DOHH2 (cell line): ENCODE results near the gene ZBTB4.

Experiments
- H3F3A ChIP-seq: fragments of 200-600 bp; sonication (generic), shearing (Covaris generic); 2 replicates; pipeline ENCODE4 v1.6.0; 2016; ENCODE audit warnings: antibody characterized with exemption, mild to moderate bottlenecking; ENCODE audit not compliant: control insufficient read depth, insufficient read depth
- H3K27ac ChIP-seq: fragments of 200-600 bp; sonication (generic); 2 replicates; pipeline ENCODE4 v1.5.1; 2014; ENCODE audit warnings: low read depth, mild to moderate bottlenecking, low read length, moderate library complexity
- H3K27me3 ChIP-seq: fragments of 200-600 bp; sonication (generic); 2 replicates; pipeline ENCODE4 v1.6.1; 2014; ENCODE audit warnings: mild to moderate bottlenecking, low read length, mixed read lengths; ENCODE audit not compliant: control insufficient read depth
- H3K36me3 ChIP-seq: fragments of 200-600 bp; sonication (generic); 2 replicates; pipeline ENCODE4 v1.6.1; 2014; ENCODE audit warnings: mild to moderate bottlenecking, low read length, moderate library complexity, mixed read lengths; ENCODE audit not compliant: control insufficient read depth
- H3K4me1 ChIP-seq: fragments of 200-600 bp; sonication (generic); 2 replicates; pipeline ENCODE4 v1.6.1; 2014; ENCODE audit warnings: mild to moderate bottlenecking, low read length, mixed read lengths; ENCODE audit not compliant: control insufficient read depth
- H3K4me2 ChIP-seq: fragments of 200-600 bp; sonication (generic); 2 replicates; pipeline ENCODE4 v1.6.0; 2014; ENCODE audit warnings: mild to moderate bottlenecking, low read length, moderate library complexity
- H3K4me3 ChIP-seq: fragments of 200-600 bp; sonication (generic); 2 replicates; pipeline ENCODE4 v1.5.1; 2014; ENCODE audit warnings: mild to moderate bottlenecking, low read length, mixed read lengths
- H3K79me2 ChIP-seq: fragments of 200-600 bp; sonication (generic); 2 replicates; pipeline ENCODE4 v1.6.1; 2014; ENCODE audit warnings: mild to moderate bottlenecking, low read length, mixed read lengths; ENCODE audit not compliant: control insufficient read depth
- H3K9me2 ChIP-seq: fragments of 200-600 bp; sonication (generic); replicated peaks from 2 replicates; pipeline ENCODE4 v1.6.1; 2014; ENCODE audit warnings: mild to moderate bottlenecking, low read length, mixed read lengths; ENCODE audit not compliant: control insufficient read depth
- H3K9me3 ChIP-seq: fragments of 200-600 bp; sonication (generic); 2 replicates; pipeline ENCODE4 v1.6.1; 2014; ENCODE audit warnings: antibody characterized with exemption, low read length, mixed read lengths; ENCODE audit not compliant: control insufficient read depth, insufficient read depth
- H4K20me1 ChIP-seq: fragments of 200-600 bp; sonication (generic); 2 replicates; pipeline ENCODE4 v1.6.0; 2014; ENCODE audit warnings: low read depth, mild to moderate bottlenecking, antibody characterized with exemption, low read length, moderate library complexity; ENCODE audit not compliant: control insufficient read depth, insufficient read depth
- EZH2phosphoT487 ChIP-seq: fragments of 200-600 bp; sonication (generic); IDR thresholded peaks from 2 replicates; pipeline ENCODE4 v1.6.1; 2017; ENCODE audit warnings: borderline replicate concordance, mild to moderate bottlenecking, antibody characterized with exemption, low read length, moderate library complexity, mixed read lengths
- TF ChIP-seq, protein P1 (sequence below): fragments of 200-600 bp; sonication (generic); IDR thresholded peaks from one replicate; pipeline ENCODE4 v1.5.1; 2014; ENCODE audit warnings: antibody characterized with exemption, mild to moderate bottlenecking, low read depth, low read length; ENCODE audit not compliant: poor library complexity, severe bottlenecking

ZBTB4 gene

DNA sequence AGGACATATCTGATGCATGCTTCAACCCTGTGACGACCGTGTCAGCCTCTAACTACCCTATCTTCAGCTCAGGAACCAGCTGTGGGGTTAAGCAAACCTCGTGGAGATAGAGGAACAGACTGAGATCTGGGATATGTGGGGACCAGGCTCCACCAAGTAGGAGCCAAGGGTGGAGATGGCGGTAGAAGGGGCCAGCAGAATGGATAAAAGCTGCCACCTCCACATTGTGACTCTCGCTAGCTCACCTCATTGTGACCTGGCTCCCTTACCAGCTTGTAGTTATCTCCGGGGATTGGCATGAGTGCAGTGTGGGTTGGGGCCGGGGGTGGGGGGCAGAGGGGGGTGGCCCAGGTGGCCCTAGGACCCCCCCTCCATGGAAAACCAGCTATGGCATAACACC lies 54.1 kb downstream of the ZBTB4 start, which contains the start of gene SPEM2:
TSS of gene SPEM2 (plus strand) at position 301 of the 400 bp plus-strand sequence. CDS start at position 374, 73 bp downstream.
- no peaks in the 10 kb centered on the region for H3K27me3 ChIP-seq

DNA sequence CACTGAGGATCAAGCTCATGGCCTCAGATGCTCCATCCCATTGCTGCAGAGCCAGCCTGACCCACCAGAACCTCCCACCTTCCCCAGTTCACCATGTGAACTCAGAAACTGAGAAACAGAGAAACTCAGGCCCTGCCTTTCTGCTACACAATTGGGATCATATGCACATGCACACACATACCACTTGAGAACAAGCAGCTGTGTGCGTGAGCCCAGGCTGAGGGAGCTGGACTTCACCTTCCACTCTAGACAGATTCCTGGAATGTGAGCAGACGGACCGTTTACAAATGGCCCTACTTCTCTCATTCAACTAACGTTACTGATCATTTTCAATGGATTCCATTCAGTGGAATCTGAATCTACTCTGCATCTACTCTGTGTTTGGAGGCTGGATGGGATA lies 55.8 kb downstream of the ZBTB4 start:
- H3K36me3 ChIP-seq: no peaks in the 10 kb centered on the region
- H3K4me1 ChIP-seq: no peaks in the 10 kb centered on the region
- no peaks in the 10 kb centered on the region for H3F3A ChIP-seq
- no peaks in the 10 kb centered on the region for H3K79me2 ChIP-seq
- H3K9me3 ChIP-seq: no peaks in the 10 kb centered on the region
- no peaks in the 10 kb centered on the region for H4K20me1 ChIP-seq
- H3K27ac ChIP-seq: no peak overlapping the region
- TF ChIP-seq, protein P1, sequence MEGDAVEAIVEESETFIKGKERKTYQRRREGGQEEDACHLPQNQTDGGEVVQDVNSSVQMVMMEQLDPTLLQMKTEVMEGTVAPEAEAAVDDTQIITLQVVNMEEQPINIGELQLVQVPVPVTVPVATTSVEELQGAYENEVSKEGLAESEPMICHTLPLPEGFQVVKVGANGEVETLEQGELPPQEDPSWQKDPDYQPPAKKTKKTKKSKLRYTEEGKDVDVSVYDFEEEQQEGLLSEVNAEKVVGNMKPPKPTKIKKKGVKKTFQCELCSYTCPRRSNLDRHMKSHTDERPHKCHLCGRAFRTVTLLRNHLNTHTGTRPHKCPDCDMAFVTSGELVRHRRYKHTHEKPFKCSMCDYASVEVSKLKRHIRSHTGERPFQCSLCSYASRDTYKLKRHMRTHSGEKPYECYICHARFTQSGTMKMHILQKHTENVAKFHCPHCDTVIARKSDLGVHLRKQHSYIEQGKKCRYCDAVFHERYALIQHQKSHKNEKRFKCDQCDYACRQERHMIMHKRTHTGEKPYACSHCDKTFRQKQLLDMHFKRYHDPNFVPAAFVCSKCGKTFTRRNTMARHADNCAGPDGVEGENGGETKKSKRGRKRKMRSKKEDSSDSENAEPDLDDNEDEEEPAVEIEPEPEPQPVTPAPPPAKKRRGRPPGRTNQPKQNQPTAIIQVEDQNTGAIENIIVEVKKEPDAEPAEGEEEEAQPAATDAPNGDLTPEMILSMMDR: no peak
- H3K4me3 ChIP-seq: no peak overlapping the region
- H3K27me3 ChIP-seq: no peaks in the 10 kb centered on the region; the same call in 1 of the 2 replicates
- H3K9me2 ChIP-seq: no peaks in the 10 kb centered on the region
- no peak overlapping the region for H3K4me2 ChIP-seq

More for the DNA sequence above, 54.1 kb downstream of the ZBTB4 start, which contains the start of gene SPEM2:
- no peak within 1 kb of the TSS for H3K27ac ChIP-seq
- no peak for TF ChIP-seq EZH2phosphoT487
- TF ChIP-seq, protein P1: no peak
- H3K4me1 ChIP-seq: no peaks in the 10 kb centered on the region
- H3K4me3 ChIP-seq: no peak within 1 kb of the TSS
- H3K4me2 ChIP-seq: no peak within 1 kb of the TSS
- no peaks in the 10 kb centered on the region for H3K79me2 ChIP-seq
- H3F3A ChIP-seq: no peaks in the 10 kb centered on the region
- no peaks in the 10 kb centered on the region for H3K9me2 ChIP-seq
- no peaks in the 10 kb centered on the region for H4K20me1 ChIP-seq
- no peaks in the 10 kb centered on the region for H3K9me3 ChIP-seq
- no peaks in the 10 kb centered on the region for H3K36me3 ChIP-seq

- no peaks in the 10 kb centered on the region for H3K4me1 ChIP-seq
- H3K27ac ChIP-seq: no peak overlapping the region
- H3K9me3 ChIP-seq: no peaks in the 10 kb centered on the region
- TF ChIP-seq EZH2phosphoT487: no peak
- TF ChIP-seq, protein P1: no peak
- no peaks in the 10 kb centered on the region for H3K36me3 ChIP-seq
- no peaks in the 10 kb centered on the region for H3K9me2 ChIP-seq
- no peaks in the 10 kb centered on the region; the same call in 1 of the 2 replicates for H3K27me3 ChIP-seq
- no peaks in the 10 kb centered on the region for H3K79me2 ChIP-seq
- no peak overlapping the region for H3K4me2 ChIP-seq
- no peak overlapping the region for H3K4me3 ChIP-seq
- H4K20me1 ChIP-seq: no peaks in the 10 kb centered on the region
- H3F3A ChIP-seq: no peaks in the 10 kb centered on the region
Measured at GRCh38 chr17:7421186-7421585, 58.2 kb downstream of the ZBTB4 start.
